Measurements from ENCODE around the gene CBFA2T3.

CBFA2T3 gene

GRCh38 chr16:88964636-88965035, 12.4 kb downstream of the CBFA2T3 start:
- no peaks in the 10 kb centered on the region for H3K36me3 Mint-ChIP-seq (ENCODE audit: low read depth)
- H3K27me3 Mint-ChIP-seq (ENCODE audit: low read depth, poor library complexity) = peaks cover 46% of the 10 kb centered on the region
- no peak overlapping the region for H3K27ac Mint-ChIP-seq
- no peak overlapping the region for H3K4me3 Mint-ChIP-seq
- H3K9me3 Mint-ChIP-seq = peaks cover 14% of the 10 kb centered on the region
- no peak for TF ChIP-seq CTCF (IDR thresholded peaks at IDR 0.05)
- no peak for DNase-seq
- H3K4me1 Mint-ChIP-seq = no peaks in the 10 kb centered on the region

- peak; percentile 0 for DNase-seq
- peaks cover 46% of the 10 kb centered on the region for H3K27me3 Mint-ChIP-seq (ENCODE audit: low read depth, poor library complexity)
- H3K4me3 Mint-ChIP-seq = no peak overlapping the region
- no peak for TF ChIP-seq CTCF (IDR thresholded peaks at IDR 0.05)
- no peak overlapping the region for H3K27ac Mint-ChIP-seq
- no peaks in the 10 kb centered on the region for H3K36me3 Mint-ChIP-seq (ENCODE audit: low read depth)
- peaks cover 14% of the 10 kb centered on the region for H3K9me3 Mint-ChIP-seq
- H3K4me1 Mint-ChIP-seq = no peaks in the 10 kb centered on the region
Observed at GRCh38 chr16:88963583-88963982, 13.4 kb downstream of the CBFA2T3 start.

DNA sequence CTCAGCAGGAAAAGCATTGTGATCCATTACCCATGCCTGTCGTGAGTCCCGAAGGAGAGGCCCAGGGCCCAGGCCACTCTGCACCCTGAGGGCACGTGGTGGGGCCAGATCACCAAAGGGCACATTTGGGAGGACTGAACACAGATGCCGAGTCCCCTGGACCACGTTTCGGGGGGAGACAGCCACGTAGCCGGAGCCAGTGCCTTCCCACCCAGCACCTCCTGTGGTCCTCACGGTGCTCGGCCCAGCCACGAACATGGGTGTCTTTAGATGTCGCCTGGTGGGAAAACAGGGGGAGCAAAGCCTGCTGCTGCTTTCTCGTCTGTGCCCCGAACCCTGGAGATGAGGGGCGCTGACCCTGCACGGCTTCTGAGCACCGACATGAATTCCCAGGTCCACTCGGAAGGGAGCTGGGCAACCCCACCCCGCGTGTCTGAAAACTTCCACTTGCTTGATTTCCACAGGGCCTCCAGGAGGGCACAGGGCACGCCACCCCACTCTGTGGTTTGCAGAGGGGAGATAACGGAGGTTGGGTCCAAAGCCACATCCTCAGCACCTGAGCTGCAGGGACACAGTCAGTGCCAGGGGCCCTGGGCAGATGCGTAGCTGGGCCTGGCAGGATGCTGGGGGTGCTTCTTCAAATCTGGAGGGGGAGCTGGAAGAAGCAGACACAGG, 14.4 kb downstream of the CBFA2T3 start:
- Mint-ChIP-seq H3K9me3 (peaks cover 14% of the 10 kb centered on the region), H3K4me3 (no peak overlapping the region), H3K27ac (no peak overlapping the region), H3K36me3 (ENCODE audit: low read depth) (no peaks in the 10 kb centered on the region), H3K27me3 (ENCODE audit: low read depth, poor library complexity) (peaks cover 54% of the 10 kb centered on the region), H3K4me1 (no peaks in the 10 kb centered on the region)
- no peak for DNase-seq
- TF ChIP-seq CTCF (IDR thresholded peaks at IDR 0.05) = no peak

GRCh38 chr16:88961011-88961410, 16.0 kb downstream of the CBFA2T3 start:
- H3K27me3 Mint-ChIP-seq (ENCODE audit: low read depth, poor library complexity) = peaks cover 63% of the 10 kb centered on the region
- H3K27ac Mint-ChIP-seq = no peak overlapping the region
- no peak for TF ChIP-seq CTCF (IDR thresholded peaks at IDR 0.05)
- DNase-seq = no peak
- H3K9me3 Mint-ChIP-seq = peaks cover 14% of the 10 kb centered on the region
- no peaks in the 10 kb centered on the region for H3K4me1 Mint-ChIP-seq
- H3K36me3 Mint-ChIP-seq (ENCODE audit: low read depth) = no peaks in the 10 kb centered on the region
- no peak overlapping the region for H3K4me3 Mint-ChIP-seq

DNA sequence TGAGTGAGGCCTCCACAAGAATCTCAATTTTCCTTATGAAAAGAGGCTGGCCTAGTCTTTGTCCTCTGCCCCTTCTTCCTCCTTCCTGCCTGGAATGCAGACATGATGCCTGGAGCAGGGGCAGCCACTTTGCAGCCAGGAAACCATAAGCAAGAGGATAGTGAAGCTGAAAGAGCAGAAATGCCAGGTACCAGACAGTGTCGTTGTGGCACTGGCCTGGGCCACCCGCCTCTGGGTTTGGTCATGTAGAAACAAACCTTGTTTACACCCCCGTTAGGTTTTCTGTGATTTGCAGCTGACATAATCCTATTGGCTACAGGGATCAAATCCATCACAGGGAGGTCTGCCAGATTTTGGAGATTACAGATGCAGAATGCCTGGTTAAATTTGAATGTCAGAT, 16.5 kb downstream of the CBFA2T3 start:
- no peak for DNase-seq
- Mint-ChIP-seq H3K27ac (no peak overlapping the region), H3K36me3 (ENCODE audit: low read depth) (no peaks in the 10 kb centered on the region), H3K9me3 (peaks cover 14% of the 10 kb centered on the region), H3K27me3 (ENCODE audit: low read depth, poor library complexity) (peaks cover 63% of the 10 kb centered on the region), H3K4me1 (no peaks in the 10 kb centered on the region), H3K4me3 (no peak overlapping the region)
- no peak for TF ChIP-seq CTCF (IDR thresholded peaks at IDR 0.05)

GRCh38 chr16:88959022-88959421, 18.0 kb downstream of the CBFA2T3 start:
- Mint-ChIP-seq H3K4me3 (no peak overlapping the region), H3K4me1 (no peaks in the 10 kb centered on the region), H3K9me3 (peaks cover 14% of the 10 kb centered on the region), H3K36me3 (ENCODE audit: low read depth) (no peaks in the 10 kb centered on the region), H3K27me3 (ENCODE audit: low read depth, poor library complexity) (peaks cover 52% of the 10 kb centered on the region), H3K27ac (no peak overlapping the region)
- no peak for DNase-seq
- TF ChIP-seq CTCF (IDR thresholded peaks at IDR 0.05) = no peak

Data from nephron progenitor cell (in vitro differentiated cells).